ENCODE measurements around the gene OCIAD2.

- no peak for TF ChIP-seq POLR2A (IDR thresholded peaks at IDR 0.05; ENCODE audit: low read depth, low read length)
- TF ChIP-seq POLR2AphosphoS5 (IDR thresholded peaks at IDR 0.05; ENCODE audit: low read depth, low read length) = no peak
- no peak for TF ChIP-seq SPI1 (IDR thresholded peaks at IDR 0.05; ENCODE audit: low read depth, low read length)
- no peak for TF ChIP-seq TAF1 (IDR thresholded peaks at IDR 0.05; ENCODE audit: low read depth, low read length)
- no peak for TF ChIP-seq POU2F2 (IDR thresholded peaks at IDR 0.05; ENCODE audit: low read depth, low read length)
Observed at GRCh38 chr4:48899950-48900349, 6.6 kb downstream of the OCIAD2 start.

Measured in GM12891 (cell line).